Measurements from ENCODE around the gene B3GALNT1. TPM values are rescaled to one million over a fixed set of nuclear protein-coding genes. Genes with fewer than 3 reads are reported as not detected.

B3GALNT1 gene
- total and polyA plus RNA-seq, 8 donors = 2.0 to 7.7 (median 5.0) TPM

DNA sequence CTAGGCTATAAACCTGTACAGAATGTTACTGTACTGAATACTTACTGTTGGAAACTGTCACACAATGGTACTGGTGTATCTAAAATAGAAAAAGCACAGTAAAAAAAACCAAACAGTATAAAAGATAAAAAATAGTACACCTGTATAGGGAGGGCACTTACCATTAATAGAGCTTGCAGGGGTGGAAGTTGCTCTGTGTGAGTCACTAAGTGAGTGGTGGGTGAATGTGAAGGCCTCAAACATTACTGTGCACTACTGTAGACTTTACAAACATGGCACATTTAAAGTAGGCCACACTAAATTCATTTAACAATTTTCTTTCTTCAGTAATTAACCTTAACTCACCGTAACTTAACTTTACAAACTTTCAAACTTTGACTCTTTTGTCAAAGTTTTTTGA lies 22.0 kb downstream of the B3GALNT1 start:
- no peak overlapping the region for H3K27ac ChIP-seq
- TF ChIP-seq, protein P1, sequence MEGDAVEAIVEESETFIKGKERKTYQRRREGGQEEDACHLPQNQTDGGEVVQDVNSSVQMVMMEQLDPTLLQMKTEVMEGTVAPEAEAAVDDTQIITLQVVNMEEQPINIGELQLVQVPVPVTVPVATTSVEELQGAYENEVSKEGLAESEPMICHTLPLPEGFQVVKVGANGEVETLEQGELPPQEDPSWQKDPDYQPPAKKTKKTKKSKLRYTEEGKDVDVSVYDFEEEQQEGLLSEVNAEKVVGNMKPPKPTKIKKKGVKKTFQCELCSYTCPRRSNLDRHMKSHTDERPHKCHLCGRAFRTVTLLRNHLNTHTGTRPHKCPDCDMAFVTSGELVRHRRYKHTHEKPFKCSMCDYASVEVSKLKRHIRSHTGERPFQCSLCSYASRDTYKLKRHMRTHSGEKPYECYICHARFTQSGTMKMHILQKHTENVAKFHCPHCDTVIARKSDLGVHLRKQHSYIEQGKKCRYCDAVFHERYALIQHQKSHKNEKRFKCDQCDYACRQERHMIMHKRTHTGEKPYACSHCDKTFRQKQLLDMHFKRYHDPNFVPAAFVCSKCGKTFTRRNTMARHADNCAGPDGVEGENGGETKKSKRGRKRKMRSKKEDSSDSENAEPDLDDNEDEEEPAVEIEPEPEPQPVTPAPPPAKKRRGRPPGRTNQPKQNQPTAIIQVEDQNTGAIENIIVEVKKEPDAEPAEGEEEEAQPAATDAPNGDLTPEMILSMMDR (IDR thresholded peaks at IDR 0.05) = no peak
- H3K9me3 ChIP-seq = no peaks in the 10 kb centered on the region
- H3K36me3 ChIP-seq = peaks cover 0 to 18% (median 0%) of the 10 kb centered on the region in 3 donors
- intact Hi-C loops (cut with DNase I) = no loop called here
- H3K4me1 ChIP-seq = no peaks in the 10 kb centered on the region
- WGBS, 2 donors = 91 to 98% methylated on average over 1 of the region's 1 CpG
- no peaks in the 10 kb centered on the region for H3K27me3 ChIP-seq
- no peak for ATAC-seq
- no peak overlapping the region for H3K4me3 ChIP-seq
- no peak for FAIRE-seq
- DNase-seq = no peak

DNA sequence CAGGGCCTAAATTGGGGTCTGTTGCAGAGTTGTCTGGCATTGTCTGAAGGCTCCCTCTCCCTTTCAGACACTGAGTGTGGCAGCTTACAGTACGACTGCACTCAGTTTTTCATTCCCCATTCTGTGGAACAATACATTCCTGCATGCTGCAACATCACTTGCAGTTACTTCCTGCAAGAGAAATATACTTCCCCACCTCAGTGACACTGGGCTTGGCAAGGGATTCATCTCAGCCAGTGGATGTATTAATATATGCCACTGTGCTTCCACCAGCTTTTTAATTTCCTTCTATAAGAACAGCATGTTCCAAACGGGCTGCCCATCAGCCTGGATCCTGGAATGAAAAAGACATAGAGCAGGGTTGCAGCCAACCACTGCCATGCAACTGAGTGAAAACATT lies 23.1 kb downstream of the B3GALNT1 start:
- WGBS, 2 donors = 70 to 84% methylated on average over 2 of the region's 2 CpGs
- no peak for FAIRE-seq
- Histone ChIP-seq H3K27ac (no peak overlapping the region), H3K36me3 (peaks cover 0 to 18% (median 0%) of the 10 kb centered on the region in 3 donors), H3K4me3 (no peak overlapping the region), H3K27me3 (no peaks in the 10 kb centered on the region), H3K4me1 (no peaks in the 10 kb centered on the region), H3K9me3 (no peaks in the 10 kb centered on the region)
- no peak for DNase-seq
- intact Hi-C loops (cut with DNase I) = no loop called here
- TF ChIP-seq, protein P1 (IDR thresholded peaks at IDR 0.05) = no peak
- ATAC-seq = no peak

DNA sequence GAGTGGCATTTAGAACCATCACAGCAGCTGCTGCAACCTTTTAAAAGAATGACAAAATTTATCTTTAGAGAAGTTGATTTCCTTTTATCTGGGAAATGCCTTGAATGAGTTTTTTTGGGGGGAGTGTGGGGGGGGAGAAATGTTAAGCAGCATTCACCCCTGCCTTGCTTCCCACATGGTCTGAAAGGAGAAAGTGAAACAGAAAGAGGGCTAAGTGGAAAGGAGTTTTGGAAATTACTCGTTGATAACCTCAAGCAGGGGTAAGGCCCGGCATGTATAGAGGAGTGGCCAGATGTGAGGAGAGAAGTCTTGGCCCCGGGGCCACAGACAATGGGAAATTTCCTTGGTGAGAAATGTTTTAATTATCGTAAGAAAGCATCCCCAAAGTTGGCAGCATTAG lies 23.5 kb downstream of the B3GALNT1 start:
- Histone ChIP-seq H3K9me3 (no peaks in the 10 kb centered on the region), H3K4me1 (no peaks in the 10 kb centered on the region), H3K27me3 (no peaks in the 10 kb centered on the region), H3K27ac (no peak overlapping the region), H3K36me3 (peaks cover 0 to 18% (median 0%) of the 10 kb centered on the region in 3 donors), H3K4me3 (no peak overlapping the region)
- no peak for DNase-seq
- intact Hi-C loops (cut with DNase I) = no loop called here
- no peak for FAIRE-seq
- TF ChIP-seq, protein P1 (IDR thresholded peaks at IDR 0.05) = no peak
- ATAC-seq = peak in 1 of 4 donors; percentile 29
- 78 to 82% methylated on average over 4 of the region's 4 CpGs for WGBS, 2 donors

DNA sequence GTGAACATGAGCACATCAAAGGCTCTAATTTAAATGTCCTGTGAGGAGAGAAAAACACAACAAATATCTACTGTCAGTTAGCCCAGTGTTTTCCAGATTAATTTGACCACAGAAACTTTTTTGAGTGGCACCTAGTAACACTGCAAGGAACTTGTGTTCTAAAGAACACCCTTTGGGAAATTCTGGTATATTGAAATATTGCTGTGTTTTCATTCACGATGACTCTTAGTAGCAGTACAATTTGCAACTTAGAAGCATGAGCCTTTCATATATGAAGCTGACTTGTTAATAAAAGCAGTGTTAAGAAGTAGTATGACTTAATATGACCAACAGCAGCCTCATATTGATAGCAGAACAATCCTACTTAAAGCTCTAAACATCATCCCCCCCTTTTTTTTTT lies 32.0 kb downstream of the B3GALNT1 start:
- no peak overlapping the region for H3K4me3 ChIP-seq
- no peaks in the 10 kb centered on the region for H3K27me3 ChIP-seq
- H3K4me1 ChIP-seq = peaks cover 6 to 9% (median 7%) of the 10 kb centered on the region in 3 donors
- H3K36me3 ChIP-seq = no peaks in the 10 kb centered on the region
- H3K27ac ChIP-seq = no peak overlapping the region
- DNase-seq = no peak
- no peak for FAIRE-seq
- 97% methylated on average over 1 of the region's 1 CpG for WGBS, 2 donors
- H3K9me3 ChIP-seq = no peaks in the 10 kb centered on the region
- intact Hi-C loops (cut with DNase I) = no loop called here
- ATAC-seq = no peak
- TF ChIP-seq, protein P1 (IDR thresholded peaks at IDR 0.05) = no peak

DNA sequence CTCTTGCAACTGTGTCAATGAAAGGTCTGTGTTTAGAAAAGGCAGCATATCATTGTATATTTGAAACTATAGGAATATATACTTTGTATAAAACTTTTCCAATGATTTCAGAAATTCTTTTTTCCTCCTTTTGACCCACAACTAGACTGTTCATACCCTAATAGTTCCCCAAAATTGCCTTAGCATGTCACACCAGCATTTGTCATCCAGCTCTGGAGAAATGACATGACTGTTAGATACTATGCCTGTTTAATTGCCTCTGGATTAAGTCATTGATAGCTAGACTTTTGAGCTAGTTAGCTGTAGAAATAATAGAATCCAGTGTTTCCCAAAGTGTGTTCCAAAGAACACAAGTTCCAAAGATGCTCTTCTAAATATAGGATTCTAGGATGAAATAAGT lies 32.4 kb downstream of the B3GALNT1 start:
- DNase-seq = no peak
- Histone ChIP-seq H3K27me3 (no peaks in the 10 kb centered on the region), H3K27ac (no peak overlapping the region), H3K4me3 (no peak overlapping the region), H3K4me1 (peaks cover 6 to 9% (median 7%) of the 10 kb centered on the region in 3 donors), H3K9me3 (no peaks in the 10 kb centered on the region), H3K36me3 (no peaks in the 10 kb centered on the region)
- intact Hi-C loops (cut with DNase I) = no loop called here
- no peak for ATAC-seq
- FAIRE-seq = no peak
- TF ChIP-seq, protein P1 (IDR thresholded peaks at IDR 0.05) = no peak
